Effector CD4-positive, alpha-beta T cell (primary cell): Measurements from ENCODE around the gene STYXL1.
"Not testable (repeated sequence)": the region's sequence is repeated elsewhere in the genome, so short reads cannot be mapped to it uniquely, and the experiment has no call there.

Source experiments
- DNase-seq: peaks from one replicate; pipeline ENCODE4 v3.0.0-alpha.2; 2020

STYXL1 gene

DNA sequence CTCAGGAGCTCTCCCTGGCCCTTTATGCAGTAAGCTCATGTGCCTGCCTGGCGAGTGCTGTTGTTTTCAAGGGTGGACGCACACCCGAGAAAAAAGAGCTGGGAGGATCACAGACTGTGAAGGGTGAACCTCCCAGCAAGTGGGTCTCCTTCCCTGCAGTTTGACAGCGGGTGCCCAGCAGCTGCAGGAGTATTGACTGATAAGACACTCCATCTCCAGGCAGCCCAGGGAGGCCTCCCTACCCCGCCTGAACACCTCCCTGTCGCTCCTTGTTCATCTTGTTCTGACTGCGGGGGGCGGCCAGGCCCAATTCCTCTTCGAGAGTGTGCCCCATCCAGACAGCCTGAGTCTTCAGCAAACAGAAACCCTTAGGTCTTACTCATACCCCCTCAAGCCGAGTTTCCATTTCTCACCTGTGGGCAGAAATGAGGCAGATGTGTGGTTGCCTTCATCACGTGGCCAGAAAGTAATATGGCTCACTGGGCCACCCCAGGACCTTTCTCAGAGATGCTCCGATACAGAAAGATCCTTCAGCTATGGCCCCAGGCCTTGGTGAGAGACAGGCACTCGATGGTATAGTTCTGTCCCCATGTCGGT lies 17.3 kb upstream of the STYXL1 start:
- DNase-seq: no peak

- no peak for DNase-seq
Observed at GRCh38 chr7:76064208-76064970, 16.6 kb upstream of the STYXL1 start.

DNA sequence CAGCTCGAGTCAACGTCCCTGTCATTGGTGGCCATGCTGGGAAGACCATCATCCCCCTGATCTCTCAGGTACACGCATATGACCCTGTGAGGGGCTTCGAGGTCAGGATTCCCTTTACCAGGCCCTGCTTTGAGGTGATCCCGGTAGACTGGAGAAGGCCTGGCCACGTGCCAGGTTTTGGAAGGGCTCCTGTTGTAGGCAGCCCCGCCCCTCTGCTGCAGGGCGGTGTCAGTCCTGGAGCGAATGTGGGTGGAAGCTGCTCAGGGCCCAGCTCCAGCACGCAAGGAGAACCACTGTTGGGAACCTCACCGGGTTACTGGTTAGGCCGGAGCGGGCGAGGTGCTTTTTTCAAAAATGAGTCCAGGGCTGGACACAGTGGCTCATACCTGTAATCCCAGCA lies 15.7 kb upstream of the STYXL1 start:
- no peak for DNase-seq

DNA sequence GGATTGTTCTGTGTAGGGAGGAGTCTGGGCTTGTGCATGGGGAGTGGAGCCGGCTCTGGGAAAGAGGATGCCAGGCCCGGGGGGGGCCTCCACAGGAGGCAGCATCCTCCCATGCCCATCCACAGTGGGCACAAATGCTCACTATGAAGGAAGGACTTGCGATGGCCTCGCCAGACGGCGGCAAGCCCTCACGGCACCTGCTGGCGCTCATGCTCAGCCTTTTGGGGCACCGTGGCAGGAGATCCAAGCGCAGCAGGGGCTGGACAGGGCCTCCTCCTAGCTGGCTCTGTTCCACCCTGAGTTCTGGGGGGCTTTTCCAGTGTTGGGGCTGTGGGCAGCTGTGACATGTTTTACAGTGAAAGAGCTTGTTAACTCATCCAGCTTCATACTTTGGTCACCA lies 15.3 kb upstream of the STYXL1 start:
- DNase-seq: no peak

DNA sequence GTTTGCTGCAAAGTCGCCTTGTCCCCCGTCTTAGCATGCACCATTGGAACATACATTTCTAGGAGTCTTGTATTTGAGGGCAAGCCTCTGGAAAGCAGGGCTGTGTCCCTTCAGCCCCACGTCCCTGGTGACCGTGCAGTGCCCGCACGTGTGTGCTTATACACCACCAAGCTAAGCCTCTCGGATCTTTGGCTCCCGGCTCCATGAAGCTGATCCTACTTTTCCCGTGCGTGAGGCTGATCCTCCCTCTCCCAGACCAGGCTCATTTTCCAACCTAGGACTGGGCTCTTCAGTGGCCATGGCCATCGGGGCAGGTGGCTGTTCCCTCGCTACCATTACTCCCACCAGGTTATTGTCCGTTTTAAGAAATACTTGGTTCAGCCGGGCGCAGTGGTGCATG lies 14.5 kb upstream of the STYXL1 start:
- DNase-seq: no peak

GRCh38 chr7:76060842-76061241 lies 13.0 kb upstream of the STYXL1 start:
- no peak for DNase-seq

- not testable (repeated sequence) for DNase-seq
Observed at GRCh38 chr7:76058745-76059144, 10.9 kb upstream of the STYXL1 start.

DNA sequence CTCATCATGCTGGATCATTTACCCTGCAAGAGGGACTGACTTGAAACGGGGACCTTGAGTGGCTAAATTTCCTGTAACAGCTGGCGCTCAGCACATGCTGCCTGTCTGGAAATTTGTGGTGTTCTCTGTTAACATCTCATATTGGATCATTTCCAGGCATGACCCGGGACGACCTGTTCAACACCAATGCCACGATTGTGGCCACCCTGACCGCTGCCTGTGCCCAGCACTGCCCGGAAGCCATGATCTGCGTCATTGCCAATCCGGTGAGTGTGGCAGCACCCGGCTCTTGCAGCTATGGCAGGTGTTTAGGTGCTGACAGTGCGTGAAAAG lies 10.0 kb upstream of the STYXL1 start:
- DNase-seq: no peak

- DNase-seq: no peak
Observed at GRCh38 chr7:76057103-76057812, 9.5 kb upstream of the STYXL1 start.

- no peak for DNase-seq
Observed at GRCh38 chr7:76056241-76056640, 8.4 kb upstream of the STYXL1 start.

DNA sequence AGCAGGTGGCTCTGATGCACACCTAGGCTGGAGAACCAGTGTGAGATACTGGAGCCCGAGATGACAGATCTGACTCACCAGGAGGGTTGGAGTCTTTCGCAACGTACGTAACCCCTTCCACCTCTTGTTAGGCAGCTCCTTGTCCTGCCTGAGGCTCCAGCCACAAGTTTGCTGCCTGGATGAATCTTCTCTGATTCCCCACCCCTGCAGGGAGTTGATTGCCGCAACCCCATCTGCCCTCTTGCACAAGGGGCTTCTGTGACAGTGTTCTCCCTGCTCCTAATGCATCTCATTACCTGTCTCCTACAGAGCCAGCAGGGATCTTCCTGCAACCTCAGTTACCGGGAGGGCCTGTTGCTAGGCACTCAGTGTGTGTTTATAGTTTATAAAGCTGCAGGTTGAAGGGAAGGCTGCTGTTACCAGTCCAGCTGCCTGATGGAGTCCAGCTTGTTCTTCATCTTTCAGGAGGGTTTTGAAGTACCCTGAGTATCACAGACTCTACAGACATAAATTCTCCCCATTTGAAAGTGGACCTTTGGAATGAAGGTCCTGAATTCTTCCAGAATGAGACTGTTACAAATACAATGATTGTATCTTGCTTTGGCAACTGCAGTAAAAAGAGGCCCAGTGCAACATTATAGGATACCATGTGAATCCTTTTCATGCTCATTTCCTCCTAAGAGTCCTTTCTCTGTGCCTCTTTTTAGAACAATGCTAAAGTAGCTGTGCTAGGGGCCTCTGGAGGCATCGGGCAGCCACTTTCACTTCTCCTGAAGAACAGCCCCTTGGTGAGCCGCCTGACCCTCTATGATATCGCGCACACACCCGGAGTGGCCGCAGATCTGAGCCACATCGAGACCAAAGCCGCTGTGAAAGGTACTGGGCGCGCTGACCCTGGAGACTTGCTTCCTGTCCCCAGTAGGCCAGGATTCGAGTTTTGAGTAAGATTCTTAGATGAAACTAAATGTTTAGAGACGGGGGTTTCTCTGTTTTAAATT lies 6.6 kb upstream of the STYXL1 start:
- no peak for DNase-seq

GRCh38 chr7:76053461-76053860 lies 5.7 kb upstream of the STYXL1 start:
- no peak for DNase-seq

DNA sequence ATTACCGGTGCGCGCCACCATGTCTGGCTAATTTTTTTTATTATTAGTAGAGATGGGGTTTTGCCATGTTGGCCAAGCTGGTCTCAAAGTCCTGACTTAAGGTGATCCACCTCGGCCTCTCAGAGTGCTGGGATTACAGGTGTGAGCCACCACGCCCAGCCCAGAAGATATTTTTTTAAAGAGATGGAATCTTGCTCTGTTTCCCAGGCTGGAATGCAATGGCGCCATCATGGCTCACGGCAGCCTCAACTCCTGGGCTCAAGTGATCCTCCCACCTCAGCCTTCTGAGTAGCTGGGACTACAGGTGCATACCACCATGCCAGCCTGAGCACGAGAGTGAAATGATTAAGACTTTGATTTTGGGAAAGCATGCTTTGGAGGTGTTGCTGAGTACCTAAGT lies 4.9 kb upstream of the STYXL1 start:
- DNase-seq: not testable (repeated sequence)

DNA sequence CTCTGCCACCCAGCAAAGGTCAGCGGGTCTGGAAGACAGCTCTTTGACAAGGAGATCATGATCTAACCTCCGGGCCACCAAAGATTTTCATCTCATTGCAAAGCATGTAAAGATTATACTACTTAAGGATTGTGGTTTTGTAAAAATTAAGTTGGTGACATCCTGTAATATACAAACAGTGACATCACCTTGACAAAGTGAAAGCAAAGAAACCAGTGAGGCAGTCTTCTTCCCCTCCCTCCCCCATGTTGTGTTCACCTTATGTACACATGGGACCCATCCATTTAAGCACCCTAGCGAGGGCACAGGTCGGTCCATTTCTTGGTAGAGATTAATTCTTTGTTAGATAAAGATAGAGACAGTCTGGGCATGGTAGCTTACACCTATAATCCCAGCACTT lies 4.0 kb upstream of the STYXL1 start:
- no peak for DNase-seq

GRCh38 chr7:76050545-76050944 lies 2.7 kb upstream of the STYXL1 start:
- DNase-seq: no peak

DNA sequence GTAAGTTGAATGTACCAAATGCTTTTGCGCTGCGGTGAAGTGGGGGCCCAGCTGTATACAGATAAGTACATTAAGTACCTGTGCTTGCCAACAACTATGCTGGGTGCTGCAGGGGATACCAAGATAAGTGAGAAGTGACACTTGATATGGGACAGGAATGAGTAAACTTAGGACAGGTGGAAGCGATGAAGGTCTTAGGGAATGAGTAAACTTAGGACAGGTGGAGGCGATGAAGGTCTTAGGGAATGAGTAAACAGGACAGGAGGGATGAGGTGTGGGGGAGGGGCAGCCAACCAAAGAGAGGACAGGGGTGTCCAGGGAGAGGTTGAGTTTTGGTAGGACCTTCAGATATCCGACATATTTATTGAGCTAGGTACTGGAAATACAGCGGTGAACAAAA lies 1.5 kb upstream of the STYXL1 start:
- no peak for DNase-seq

DNA sequence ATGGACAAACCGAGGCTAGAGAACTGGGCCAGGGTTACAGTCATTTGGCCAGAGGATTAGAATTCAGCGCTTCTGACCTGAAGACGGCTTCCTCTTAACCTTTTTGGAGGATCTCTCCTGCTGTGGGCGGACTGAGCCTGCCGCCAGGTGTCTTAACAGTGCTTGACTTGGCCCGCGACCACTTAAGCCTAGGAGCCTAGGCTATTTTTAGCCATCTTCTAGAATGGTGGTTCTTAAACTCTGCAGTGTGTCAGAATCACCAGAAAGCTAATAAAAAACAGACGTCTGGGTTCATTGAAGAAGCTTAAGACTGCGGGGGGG lies 828 bp upstream of the STYXL1 start:
- no peak for DNase-seq

- DNase-seq: peak; percentile 14
Observed at GRCh38 chr7:76047305-76047810, 442 bp downstream of the STYXL1 start.

DNA sequence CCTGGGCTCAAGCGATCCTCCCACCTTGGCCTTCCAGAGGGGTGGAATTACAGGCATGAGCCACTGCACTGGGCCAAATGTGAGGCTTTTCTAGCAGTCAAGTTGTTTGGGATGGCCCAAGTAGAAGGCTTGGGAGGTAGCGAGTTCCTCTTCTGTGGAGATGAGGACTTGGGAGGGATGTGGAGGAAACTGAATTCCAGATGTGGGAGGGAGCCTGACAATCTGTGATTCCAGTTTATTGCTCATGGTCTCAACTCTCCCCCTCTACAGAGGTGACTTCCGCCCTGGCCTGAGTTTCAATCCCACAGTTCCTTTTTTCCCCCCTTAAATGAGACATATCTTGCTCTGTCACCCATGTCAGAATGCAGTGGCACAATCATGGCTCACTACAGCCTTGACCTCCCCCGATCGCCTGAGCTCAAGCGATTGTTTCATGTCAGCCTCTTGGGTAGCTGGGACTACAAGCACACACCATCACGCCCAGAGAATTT lies 3.4 kb downstream of the STYXL1 start:
- DNase-seq: no peak

DNA sequence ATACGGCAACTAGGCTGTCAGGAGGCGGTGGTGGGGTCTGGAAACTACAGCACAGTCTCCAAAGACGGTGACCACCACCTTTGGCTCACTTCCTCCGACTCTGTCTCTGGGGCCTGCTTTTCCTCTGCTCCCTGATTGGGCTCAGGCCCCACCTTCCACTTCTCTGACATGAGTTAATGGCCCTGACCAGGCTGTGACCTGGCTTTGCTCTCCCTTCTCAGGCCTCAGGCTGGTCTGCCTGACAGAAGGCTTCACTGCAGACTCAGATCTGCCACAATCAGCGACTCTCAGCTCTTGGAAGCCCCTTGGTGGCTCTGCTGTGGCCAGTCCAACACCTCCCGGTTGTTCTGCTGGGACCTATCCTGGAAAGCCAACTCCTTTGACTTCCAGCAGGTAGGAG lies 7.7 kb downstream of the STYXL1 start:
- no peak for DNase-seq

GRCh38 chr7:76037310-76037709 lies 10.5 kb downstream of the STYXL1 start:
- DNase-seq: no peak

DNA sequence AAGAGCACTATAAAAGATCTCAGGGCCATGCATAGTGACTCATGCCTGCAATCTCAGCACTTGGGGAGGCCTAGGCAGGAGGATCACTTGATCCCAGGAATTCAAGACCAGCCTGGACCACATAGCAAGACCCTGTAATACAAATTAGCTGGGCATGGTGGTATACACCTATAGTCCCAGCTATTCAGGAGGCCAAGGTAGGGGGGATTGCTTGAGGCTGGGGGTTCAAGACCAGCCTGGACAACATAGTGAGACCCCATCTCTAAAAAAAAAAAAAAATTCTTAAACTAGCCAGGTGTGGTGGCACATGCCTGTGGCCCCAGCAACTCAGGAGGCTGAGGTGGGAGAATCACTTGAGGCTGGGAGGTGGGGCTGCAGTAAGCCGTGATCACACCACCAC lies 15.8 kb downstream of the STYXL1 start:
- DNase-seq: no peak

DNA sequence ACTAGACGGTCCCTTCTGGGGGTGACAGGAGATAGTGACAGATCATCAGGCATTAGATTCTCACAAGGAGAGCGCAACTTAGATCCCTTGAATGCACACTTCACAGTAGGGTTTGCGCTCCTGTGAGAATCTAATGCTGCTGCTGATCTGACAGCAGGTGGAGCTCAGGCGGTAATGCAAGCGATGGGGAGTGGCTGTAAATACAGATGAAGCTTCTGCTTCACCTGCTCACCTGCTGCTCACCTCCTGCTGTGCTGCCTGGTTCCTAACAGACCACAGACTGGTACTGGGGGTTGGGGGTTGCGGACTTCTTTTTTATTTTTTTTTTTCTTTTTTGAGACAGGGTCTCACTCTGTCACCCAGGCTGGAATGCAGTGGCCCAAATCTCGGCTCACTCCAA lies 18.1 kb downstream of the STYXL1 start:
- not testable (repeated sequence) for DNase-seq
